Thoracic aorta (tissue), 2 donors: ENCODE measurements around the gene SH3RF1. TPM values are rescaled to one million over a fixed set of nuclear protein-coding genes. Genes with fewer than 3 reads are reported as not detected.
"Not testable (repeated sequence)": the region's sequence is repeated elsewhere in the genome, so short reads cannot be mapped to it uniquely, and the experiment has no call there.

Experiments
- ATAC-seq: fragments of 150-250 bp; one replicate; pipeline ENCODE4 v1.8.0; 2017; ENCODE audit warnings: low read depth; ENCODE audit not compliant: insufficient number of reproducible peaks, low FRiP score
- DNase-seq: peaks from one replicate; pipeline ENCODE4 v3.0.0-alpha.2; 2020; ENCODE audit warnings: low spot score
- H3K27ac ChIP-seq, 2 donors: fragments of 200-600 bp; sonication (generic); 1 replicate in 1 of 2; 2 replicates in 1 of 2; pipeline ENCODE4 v1.5.1; 2016; ENCODE audit warnings: mild to moderate bottlenecking in 2 of 2, moderate library complexity in 2 of 2
- H3K27me3 ChIP-seq: fragments of 200-600 bp; sonication (generic); replicated peaks from 2 replicates; pipeline ENCODE4 v1.6.0; 2016; ENCODE audit warnings: mild to moderate bottlenecking; ENCODE audit not compliant: insufficient read depth
- H3K36me3 ChIP-seq: fragments of 200-600 bp; sonication (generic); one replicate; pipeline ENCODE4 v1.5.1; 2016
- H3K4me1 ChIP-seq, 2 donors: fragments of 200-600 bp; sonication (generic); 1 replicate in 1 of 2; 2 replicates in 1 of 2; pipeline versions ENCODE4 v1.5.1 to v1.6.0; 2016; ENCODE audit warnings: low read depth in 2 of 2, mild to moderate bottlenecking in 1 of 2; ENCODE audit not compliant: control insufficient read depth in 1 of 2
- H3K4me3 ChIP-seq: fragments of 200-600 bp; sonication (generic); 2 replicates; pipeline ENCODE4 v1.5.1; 2016; ENCODE audit warnings: mild to moderate bottlenecking
- H3K9me3 ChIP-seq: fragments of 200-600 bp; sonication (generic); 2 replicates; pipeline ENCODE4 v1.5.1; 2016
- total RNA-seq, 2 donors: library from RNA; depleted of rRNA; stranded (reverse); fragments of >200 nt; gene quantifications; one replicate each; pipeline versions ENCODE4 v1.1.0 to v1.2.3, GENCODE V29; 2016
- TF ChIP-seq, protein P1 (sequence below): fragments of 200-600 bp; sonication (generic); IDR thresholded peaks from one replicate; pipeline ENCODE4 v1.5.1; 2019; ENCODE audit warnings: antibody characterized with exemption

The SH3RF1 gene
- total RNA-seq, 2 donors from 2014 or later: 21.9 to 24.6 TPM

DNA sequence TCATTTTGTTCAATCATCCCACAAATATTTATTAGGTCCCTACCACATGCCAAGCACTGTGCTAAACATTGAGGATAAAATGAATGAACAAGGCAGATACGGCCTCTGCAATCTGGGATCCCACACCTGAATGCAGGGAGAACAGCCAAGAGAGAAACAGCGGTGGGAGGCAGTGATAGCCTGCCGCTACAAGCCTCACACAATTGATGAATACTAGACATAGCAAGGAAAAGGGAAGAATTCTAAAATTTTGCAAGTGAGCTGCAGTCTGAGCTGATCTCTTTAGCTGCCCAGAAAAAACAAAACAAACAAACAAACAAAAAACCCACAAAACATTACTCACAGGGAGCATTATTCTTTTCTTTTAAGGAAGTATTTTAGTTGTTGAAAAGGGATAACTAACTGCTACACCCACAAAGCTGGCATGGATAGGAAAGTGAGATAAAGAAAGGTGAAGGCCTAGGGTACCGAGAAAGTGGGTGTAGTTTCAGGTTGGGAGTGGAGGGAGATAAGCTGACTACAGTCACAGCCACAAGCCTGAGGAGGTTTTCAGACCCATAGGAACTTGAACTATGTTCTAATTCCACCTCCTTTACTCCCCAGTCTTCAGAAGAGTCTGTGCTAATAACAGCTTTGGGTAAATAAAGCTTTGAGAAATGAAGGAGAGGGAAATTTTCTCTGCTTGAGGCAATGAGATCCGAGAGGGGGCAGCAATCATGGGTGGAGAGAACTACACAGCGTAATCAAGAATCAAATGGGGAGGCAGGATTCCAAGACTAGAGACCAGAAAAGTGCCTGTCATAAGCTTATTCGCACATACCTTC is 85.4 kb downstream of the SH3RF1 start:
- ATAC-seq: no peak
- TF ChIP-seq, protein P1, sequence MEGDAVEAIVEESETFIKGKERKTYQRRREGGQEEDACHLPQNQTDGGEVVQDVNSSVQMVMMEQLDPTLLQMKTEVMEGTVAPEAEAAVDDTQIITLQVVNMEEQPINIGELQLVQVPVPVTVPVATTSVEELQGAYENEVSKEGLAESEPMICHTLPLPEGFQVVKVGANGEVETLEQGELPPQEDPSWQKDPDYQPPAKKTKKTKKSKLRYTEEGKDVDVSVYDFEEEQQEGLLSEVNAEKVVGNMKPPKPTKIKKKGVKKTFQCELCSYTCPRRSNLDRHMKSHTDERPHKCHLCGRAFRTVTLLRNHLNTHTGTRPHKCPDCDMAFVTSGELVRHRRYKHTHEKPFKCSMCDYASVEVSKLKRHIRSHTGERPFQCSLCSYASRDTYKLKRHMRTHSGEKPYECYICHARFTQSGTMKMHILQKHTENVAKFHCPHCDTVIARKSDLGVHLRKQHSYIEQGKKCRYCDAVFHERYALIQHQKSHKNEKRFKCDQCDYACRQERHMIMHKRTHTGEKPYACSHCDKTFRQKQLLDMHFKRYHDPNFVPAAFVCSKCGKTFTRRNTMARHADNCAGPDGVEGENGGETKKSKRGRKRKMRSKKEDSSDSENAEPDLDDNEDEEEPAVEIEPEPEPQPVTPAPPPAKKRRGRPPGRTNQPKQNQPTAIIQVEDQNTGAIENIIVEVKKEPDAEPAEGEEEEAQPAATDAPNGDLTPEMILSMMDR: no peak
- no peak overlapping the region for H3K4me3 ChIP-seq
- H3K9me3 ChIP-seq: no peaks in the 10 kb centered on the region
- peaks cover 8 to 37% of the 10 kb centered on the region in 2 donors for H3K4me1 ChIP-seq
- H3K27ac ChIP-seq: no peak overlapping the region
- no peak for DNase-seq
- no peaks in the 10 kb centered on the region for H3K27me3 ChIP-seq
- no peaks in the 10 kb centered on the region for H3K36me3 ChIP-seq

DNA sequence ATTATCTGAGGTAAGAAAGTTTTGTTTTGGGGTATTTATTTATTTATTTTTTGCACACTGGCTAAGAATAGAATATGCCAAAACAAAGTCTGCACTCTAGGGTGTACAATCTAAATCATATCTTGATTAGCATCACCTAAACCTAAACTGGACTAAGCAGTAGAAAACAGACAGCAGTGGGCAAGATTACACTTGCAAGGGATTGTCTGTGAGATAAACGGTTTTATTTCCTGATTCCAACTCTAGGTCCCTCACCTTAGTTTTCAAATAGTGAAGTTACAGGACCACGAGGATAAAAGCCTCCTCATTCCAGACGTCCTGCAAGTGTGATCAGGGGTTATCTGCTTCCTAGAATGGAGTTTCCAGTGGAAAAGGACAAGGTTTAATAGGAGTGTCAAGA is 86.1 kb downstream of the SH3RF1 start:
- Histone ChIP-seq H3K9me3 (no peaks in the 10 kb centered on the region), H3K4me3 (no peak overlapping the region), H3K36me3 (no peaks in the 10 kb centered on the region), H3K27me3 (no peaks in the 10 kb centered on the region), H3K4me1 (peaks cover 8 to 43% of the 10 kb centered on the region in 2 donors), H3K27ac (no peak overlapping the region)
- TF ChIP-seq, protein P1: no peak
- ATAC-seq (no peak), DNase-seq (no peak)

DNA sequence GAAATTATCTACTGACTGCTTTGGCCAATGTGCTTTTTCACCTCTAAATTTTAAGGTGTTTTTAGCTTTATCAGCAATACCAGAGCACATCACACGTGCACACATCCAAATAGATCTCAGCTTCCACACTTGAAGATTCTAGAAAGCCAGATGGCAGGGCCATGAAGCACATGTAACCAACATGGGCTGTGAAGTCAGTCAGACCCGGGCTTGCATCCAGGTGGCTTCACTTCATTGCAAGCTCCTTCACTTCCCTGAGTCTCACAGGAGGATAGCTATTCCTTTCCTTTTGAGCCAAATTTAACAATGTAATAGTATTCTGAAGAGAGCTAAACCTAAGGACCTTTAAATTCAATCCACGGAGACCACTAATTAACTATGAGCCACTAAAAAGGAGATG is 86.5 kb downstream of the SH3RF1 start:
- ATAC-seq: no peak
- Histone ChIP-seq H3K9me3 (no peaks in the 10 kb centered on the region), H3K27ac (no peak overlapping the region), H3K36me3 (no peaks in the 10 kb centered on the region), H3K27me3 (no peaks in the 10 kb centered on the region), H3K4me3 (no peak overlapping the region), H3K4me1 (peaks cover 8 to 43% of the 10 kb centered on the region in 2 donors)
- TF ChIP-seq, protein P1: no peak
- DNase-seq: no peak

GRCh38 chr4:169183581-169183980 is 87.2 kb downstream of the SH3RF1 start:
- TF ChIP-seq, protein P1: no peak
- DNase-seq (no peak), ATAC-seq (no peak)
- H3K9me3 ChIP-seq: no peaks in the 10 kb centered on the region
- no peaks in the 10 kb centered on the region for H3K36me3 ChIP-seq
- no peak overlapping the region for H3K4me3 ChIP-seq
- no peak overlapping the region for H3K27ac ChIP-seq
- peaks cover 8 to 39% of the 10 kb centered on the region in 2 donors for H3K4me1 ChIP-seq
- H3K27me3 ChIP-seq: no peaks in the 10 kb centered on the region

GRCh38 chr4:169179609-169180521 is 90.9 kb downstream of the SH3RF1 start:
- Histone ChIP-seq H3K27me3 (no peaks in the 10 kb centered on the region), H3K4me1 (peaks cover 8 to 30% of the 10 kb centered on the region in 2 donors), H3K4me3 (peak overlapping the region; percentile 31), H3K9me3 (no peaks in the 10 kb centered on the region), H3K36me3 (no peaks in the 10 kb centered on the region), H3K27ac (no peak overlapping the region)
- TF ChIP-seq, protein P1: no peak
- DNase-seq (no peak), ATAC-seq (peak; percentile 45)

DNA sequence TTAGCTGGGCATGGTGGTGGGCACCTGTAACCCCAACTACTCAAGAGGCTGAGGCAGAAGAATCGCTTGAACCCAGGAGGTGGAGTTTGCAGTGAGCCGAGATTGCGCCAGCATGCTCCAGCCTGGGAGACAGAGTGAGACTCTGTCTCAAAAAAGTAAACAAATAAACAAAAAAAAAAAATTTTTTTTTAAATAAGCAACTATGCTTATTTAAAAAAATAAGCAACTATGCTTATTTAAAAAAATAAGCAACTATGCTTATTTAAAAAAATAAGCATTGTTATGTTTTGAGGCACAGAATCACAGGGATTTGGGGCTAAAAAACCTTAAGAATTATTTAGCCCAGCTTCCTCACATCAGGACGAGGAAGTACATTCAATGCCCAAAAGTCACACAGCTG is 92.7 kb downstream of the SH3RF1 start:
- not testable (repeated sequence) for H3K9me3 ChIP-seq, H3K27ac ChIP-seq, H3K27me3 ChIP-seq, ATAC-seq, DNase-seq, H3K4me3 ChIP-seq, H3K36me3 ChIP-seq
- H3K4me1 ChIP-seq: peaks cover 8 to 21% of the 10 kb centered on the region in 2 donors
